Cardiac septum (tissue), 1 donor: ENCODE results near the gene FBXO3. TPM values are rescaled to one million over a fixed set of nuclear protein-coding genes. Genes with fewer than 3 reads are reported as not detected.
"Not testable (repeated sequence)": the region's sequence is repeated elsewhere in the genome, so short reads cannot be mapped to it uniquely, and the experiment has no call there.

ENCODE experiments used
- DNase-seq: peaks from one replicate; pipeline ENCODE4 v3.0.0-alpha.2; 2020; ENCODE audit warnings: low spot score
- intact Hi-C: fragments of 100-400 bp; cut with DNase I; formaldehyde crosslinking; loops from one replicate; pipeline ENCODE4 v1.14.0; 2022
- total RNA-seq: library from RNA; stranded (reverse); fragmentation: NEBNext Ultra II Directional; extraction: Animal tissue kit (Norgen Biotek cat#: 25700); gene quantifications from one replicate; pipeline ENCODE4 v1.2.1, GENCODE V29; 2021
- donor health status: DM: no; HTN: no; CAD: no.

The FBXO3 gene
- total RNA-seq, 1 donor from 2014 or later: 46.1 TPM

- DNase-seq: no peak
- intact Hi-C loops: no loop called here
Measured at GRCh38 chr11:33709466-33709865, 64.9 kb downstream of the FBXO3 start.

- intact Hi-C loops: no loop called here
- no peak for DNase-seq
Measured at GRCh38 chr11:33708985-33709384, 65.3 kb downstream of the FBXO3 start.

GRCh38 chr11:33707831-33708230 lies 66.5 kb downstream of the FBXO3 start:
- intact Hi-C loops: not testable (repeated sequence)

GRCh38 chr11:33706966-33707365 lies 67.4 kb downstream of the FBXO3 start:
- no peak for DNase-seq
- intact Hi-C loops: no loop called here

More at GRCh38 chr11:33707831-33708230, 66.5 kb downstream of the FBXO3 start:
- not testable (repeated sequence) for DNase-seq

GRCh38 chr11:33706546-33706945 lies 67.8 kb downstream of the FBXO3 start:
- intact Hi-C loops: no loop called here

GRCh38 chr11:33704240-33705002 lies 69.9 kb downstream of the FBXO3 start:
- intact Hi-C loops: loop anchor here (5.0 kb wide), 1 partner anchor 447 kb away; the partner anchor contains the start of gene HIPK3
- DNase-seq: no peak

More at GRCh38 chr11:33706546-33706945, 67.8 kb downstream of the FBXO3 start:
- no peak for DNase-seq

- DNase-seq: no peak
- intact Hi-C loops: loop anchor here (5.0 kb wide), 1 partner anchor 446 kb away; the partner anchor contains the start of gene HIPK3
Measured at GRCh38 chr11:33703788-33704187, 70.5 kb downstream of the FBXO3 start.

GRCh38 chr11:33703234-33703633 lies 71.1 kb downstream of the FBXO3 start:
- intact Hi-C loops: loop anchor here (5.0 kb wide), 1 partner anchor 446 kb away; the partner anchor contains the start of gene HIPK3
- no peak for DNase-seq

GRCh38 chr11:33701302-33702230 lies 72.8 kb downstream of the FBXO3 start:
- no peak for DNase-seq
- intact Hi-C loops: loop anchor here (1.0 to 5.0 kb wide), 3 partner anchors 22 to 444 kb away; partner anchors contain the start of gene HIPK3

- intact Hi-C loops: loop anchor here (2.0 to 5.0 kb wide), 2 partner anchors 34 to 443 kb away; partner anchors contain the start of gene HIPK3
- DNase-seq: peak; percentile 99
Measured at GRCh38 chr11:33700502-33701271, 73.6 kb downstream of the FBXO3 start, which contains the start of gene C11orf91. Gene C11orf91, minus strand, starts transcription at chr11:33700826. Its CDS starts 86 bp downstream, at chr11:33700740.

GRCh38 chr11:33700063-33700501 lies 74.2 kb downstream of the FBXO3 start:
- intact Hi-C loops: loop anchor here (2.0 to 5.0 kb wide), 2 partner anchors 35 to 443 kb away; partner anchors contain the start of gene HIPK3
- no peak for DNase-seq

GRCh38 chr11:33699515-33700062 lies 74.7 kb downstream of the FBXO3 start:
- intact Hi-C loops: loop anchor here (2.0 to 5.0 kb wide), 2 partner anchors 35 to 442 kb away; partner anchors contain the start of gene HIPK3
- DNase-seq: no peak

GRCh38 chr11:33698921-33699320 lies 75.4 kb downstream of the FBXO3 start:
- DNase-seq: no peak
- intact Hi-C loops: no loop called here

GRCh38 chr11:33697997-33698396 lies 76.3 kb downstream of the FBXO3 start:
- intact Hi-C loops: no loop called here
- DNase-seq: no peak

- DNase-seq: no peak
- intact Hi-C loops: no loop called here
Measured at GRCh38 chr11:33696931-33697638, 77.2 kb downstream of the FBXO3 start.

- intact Hi-C loops: no loop called here
- no peak for DNase-seq
Measured at GRCh38 chr11:33696411-33696810, 77.9 kb downstream of the FBXO3 start.

GRCh38 chr11:33695051-33695566 lies 79.2 kb downstream of the FBXO3 start:
- intact Hi-C loops: no loop called here
- DNase-seq: no peak
